Stimulated activated CD8-positive, alpha-beta memory T cell treated with anti-CD3 and anti-CD28 coated beads, Interleukin-15, amount 100 ng/mL, for 4 hours (primary cell): Measurements from ENCODE around the gene TSPOAP1.

Experiments
- DNase-seq, 2 donors: peaks; one replicate each; pipeline ENCODE4 v3.0.0-alpha.2; 2020; ENCODE audit warnings: low read depth in 2 of 2

Gene TSPOAP1, protein sequence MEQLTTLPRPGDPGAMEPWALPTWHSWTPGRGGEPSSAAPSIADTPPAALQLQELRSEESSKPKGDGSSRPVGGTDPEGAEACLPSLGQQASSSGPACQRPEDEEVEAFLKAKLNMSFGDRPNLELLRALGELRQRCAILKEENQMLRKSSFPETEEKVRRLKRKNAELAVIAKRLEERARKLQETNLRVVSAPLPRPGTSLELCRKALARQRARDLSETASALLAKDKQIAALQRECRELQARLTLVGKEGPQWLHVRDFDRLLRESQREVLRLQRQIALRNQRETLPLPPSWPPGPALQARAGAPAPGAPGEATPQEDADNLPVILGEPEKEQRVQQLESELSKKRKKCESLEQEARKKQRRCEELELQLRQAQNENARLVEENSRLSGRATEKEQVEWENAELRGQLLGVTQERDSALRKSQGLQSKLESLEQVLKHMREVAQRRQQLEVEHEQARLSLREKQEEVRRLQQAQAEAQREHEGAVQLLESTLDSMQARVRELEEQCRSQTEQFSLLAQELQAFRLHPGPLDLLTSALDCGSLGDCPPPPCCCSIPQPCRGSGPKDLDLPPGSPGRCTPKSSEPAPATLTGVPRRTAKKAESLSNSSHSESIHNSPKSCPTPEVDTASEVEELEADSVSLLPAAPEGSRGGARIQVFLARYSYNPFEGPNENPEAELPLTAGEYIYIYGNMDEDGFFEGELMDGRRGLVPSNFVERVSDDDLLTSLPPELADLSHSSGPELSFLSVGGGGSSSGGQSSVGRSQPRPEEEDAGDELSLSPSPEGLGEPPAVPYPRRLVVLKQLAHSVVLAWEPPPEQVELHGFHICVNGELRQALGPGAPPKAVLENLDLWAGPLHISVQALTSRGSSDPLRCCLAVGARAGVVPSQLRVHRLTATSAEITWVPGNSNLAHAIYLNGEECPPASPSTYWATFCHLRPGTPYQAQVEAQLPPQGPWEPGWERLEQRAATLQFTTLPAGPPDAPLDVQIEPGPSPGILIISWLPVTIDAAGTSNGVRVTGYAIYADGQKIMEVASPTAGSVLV (N-terminal part only)

DNA sequence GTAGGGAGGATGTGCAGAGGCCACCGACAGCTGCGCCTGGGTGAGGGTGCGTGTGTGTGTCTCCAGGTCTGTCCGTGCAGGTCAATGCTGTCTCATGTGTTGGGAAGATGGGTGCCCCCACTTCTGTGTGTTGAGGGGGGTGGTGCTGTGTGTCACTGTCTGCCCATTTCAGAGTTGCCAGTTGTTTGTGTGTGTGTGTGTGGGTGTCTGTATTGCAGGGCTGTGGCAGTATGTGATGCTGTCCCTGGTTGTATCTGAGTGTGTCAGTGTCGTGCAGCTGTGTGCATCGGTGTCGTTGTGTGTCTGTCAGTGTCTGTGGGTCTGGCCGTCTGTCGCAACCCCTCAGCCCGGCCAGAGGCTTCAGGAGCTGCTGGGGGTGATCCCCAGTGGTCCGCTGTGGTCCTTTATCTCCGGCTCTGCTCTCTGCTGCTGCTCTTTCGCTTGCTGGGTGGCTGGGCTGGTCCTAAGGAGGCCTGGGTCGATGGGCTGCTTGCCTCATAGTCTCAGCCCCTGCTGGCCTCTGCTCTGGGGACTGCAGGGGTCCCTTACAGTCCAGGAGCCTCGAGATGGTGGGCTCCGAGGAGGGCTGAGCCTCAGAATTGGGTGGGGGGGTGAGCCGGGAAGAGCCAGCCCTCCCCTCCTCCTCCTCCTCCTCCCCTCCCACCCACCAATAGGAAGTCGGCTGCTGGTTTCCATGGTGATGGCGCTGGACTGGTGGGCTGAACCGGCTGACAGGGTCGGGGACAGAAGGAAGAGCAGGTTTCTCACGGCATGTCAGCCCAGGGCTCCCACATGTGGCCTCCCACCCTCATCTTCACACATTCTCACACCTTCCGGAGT, at the start of gene TSPOAP1:
Gene TSPOAP1, minus strand, starts transcription at position 601 of the 840 bp plus-strand sequence. CDS start 875 bp downstream, outside the sequence.
- peak; percentile 74 to 76 for DNase-seq

DNA sequence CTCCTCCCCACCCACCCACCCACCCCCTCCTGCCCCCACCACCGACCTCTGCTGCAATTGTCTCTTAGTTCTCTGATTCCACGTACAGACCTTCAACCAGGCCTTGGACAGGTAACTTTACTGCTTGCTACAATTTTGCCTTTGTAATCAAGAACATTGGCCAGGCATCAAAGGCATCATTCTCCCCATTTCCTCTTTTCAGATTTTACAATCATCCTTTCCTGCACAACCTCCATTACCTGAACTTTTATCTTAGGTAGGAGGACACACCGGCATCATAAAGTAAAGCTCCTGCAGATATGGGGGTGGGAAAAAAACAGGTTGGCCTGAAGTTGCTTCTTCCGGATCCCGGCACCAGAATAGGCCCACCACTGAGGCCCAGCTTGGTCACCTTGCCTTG, 49.1 kb upstream of the TSPOAP1 start:
- no peak for DNase-seq

DNA sequence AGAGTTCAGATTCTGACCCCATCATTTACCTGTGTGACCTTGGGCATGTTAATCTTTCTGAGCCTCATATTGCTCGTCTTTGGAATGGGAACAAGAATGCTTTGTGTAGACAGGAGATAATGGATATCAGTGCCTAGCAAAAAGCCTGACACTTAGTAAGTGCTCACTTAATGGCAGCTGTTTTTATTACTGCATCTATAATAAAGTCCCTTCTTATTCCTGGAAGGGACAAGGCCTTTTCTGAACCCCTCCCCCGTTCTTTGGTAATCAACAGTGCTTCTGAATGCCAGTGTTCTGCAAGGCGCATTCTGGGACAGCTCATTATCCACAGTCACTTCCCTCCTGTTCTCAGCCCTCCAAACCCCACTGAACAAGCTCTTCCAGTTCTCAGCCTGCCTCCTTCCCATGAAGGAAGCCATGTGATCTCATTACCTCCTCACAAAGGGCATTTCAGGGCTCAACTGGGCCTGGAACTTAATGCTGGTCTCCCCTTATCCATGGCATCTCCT, 48.6 kb upstream of the TSPOAP1 start:
- no peak for DNase-seq

DNA sequence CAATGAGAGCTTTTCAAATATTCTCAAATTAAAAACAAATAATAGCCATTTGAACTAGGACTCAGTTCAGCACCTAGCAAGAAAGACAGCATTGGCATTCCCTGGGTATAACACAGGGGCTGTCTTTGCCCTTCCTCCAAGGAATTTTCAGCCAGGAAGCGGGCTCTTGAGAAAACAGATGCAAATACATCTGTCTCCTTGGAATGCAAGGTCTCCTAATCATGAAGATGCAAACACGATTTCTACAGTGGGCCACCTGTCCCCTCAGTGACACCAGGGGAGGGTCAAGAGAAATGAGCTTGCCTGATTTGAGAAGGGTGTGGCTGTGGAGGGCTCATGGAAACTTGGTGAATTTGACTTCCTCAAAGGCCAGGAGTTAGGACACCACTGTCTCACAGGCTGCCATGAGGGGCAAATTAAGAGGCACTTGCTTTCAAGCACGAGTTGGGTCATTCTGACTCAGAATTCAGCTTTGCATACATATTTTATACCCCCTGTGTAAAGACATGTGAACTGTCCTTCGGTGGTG, 47.9 kb upstream of the TSPOAP1 start:
- no peak for DNase-seq

DNA sequence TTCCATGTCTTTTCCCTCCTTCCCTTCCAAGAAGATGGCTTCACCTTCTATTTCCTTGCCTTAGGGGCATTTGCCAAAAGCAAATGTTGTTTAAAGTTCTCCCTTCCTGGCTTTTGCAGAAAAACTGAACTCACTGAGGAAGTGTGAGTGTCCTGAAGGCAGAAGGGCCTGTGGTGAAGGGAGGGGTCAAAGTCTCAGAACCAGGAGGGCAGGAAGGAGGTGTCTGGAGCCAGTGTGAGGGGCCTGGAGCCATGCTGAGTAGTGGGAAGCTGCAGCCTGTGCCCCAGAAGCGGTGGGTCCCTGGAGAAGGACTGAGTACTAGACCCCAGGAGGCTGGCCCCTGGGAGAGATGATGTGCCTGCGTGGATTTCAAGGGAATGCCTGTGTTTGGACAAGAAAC, 47.2 kb upstream of the TSPOAP1 start:
- DNase-seq, result no peak

DNA sequence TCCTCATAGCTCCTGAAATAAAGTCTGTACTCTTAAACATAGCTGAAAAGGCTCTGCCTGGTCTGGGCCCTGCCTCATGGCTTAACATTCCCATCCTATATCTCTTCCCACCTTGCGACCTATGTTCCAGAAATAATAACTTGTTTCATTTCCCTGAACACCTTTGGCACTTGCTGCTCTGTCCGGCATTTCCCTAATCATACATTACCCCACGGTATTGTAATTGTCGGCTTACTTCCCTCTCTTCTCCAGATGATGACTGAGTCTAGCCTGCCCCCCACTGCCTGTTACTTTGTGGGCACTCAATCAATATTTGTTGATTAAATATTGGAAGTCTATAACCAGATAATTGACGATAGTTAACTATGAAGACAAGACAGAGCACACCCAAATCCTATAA, 46.7 kb upstream of the TSPOAP1 start:
- DNase-seq, result no peak

DNA sequence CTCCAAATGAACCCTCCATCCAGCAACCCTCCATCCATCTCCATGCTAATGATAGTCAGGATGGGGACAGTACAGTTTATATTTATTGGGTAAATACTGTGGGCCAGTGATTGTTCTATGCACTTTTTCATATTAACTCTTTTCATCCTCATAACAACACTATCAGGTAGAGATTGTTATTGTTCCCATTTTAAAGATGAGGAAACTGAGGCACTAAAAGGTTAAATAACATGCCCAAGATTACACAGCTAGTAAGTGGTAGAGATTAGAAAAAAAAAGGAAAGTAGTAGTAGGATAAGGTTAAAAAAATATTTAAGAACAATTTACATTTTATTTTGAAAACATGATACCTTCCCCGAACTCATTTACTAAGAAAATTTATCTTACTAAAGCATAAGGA, 45.3 kb upstream of the TSPOAP1 start:
- no peak for DNase-seq

DNA sequence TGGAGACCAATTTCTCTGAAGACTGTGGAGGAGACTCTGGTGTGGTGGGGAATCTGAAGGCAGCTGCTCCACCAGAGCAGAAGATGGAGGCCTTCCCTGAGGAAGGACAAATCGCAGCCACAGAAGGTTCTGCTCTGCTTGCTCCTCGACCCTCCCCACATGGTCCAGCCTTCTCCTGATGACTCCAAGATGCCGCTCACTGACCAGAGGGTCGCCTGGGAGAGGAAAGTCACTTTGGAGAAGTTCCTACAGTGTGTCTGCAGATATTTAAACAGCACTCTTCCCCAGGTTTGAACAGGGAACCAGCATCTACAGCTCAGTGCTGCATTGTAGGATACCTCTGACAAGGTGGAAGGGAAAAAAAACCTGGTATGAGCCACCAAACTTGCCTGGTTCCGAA, 44.4 kb upstream of the TSPOAP1 start:
- no peak for DNase-seq

DNA sequence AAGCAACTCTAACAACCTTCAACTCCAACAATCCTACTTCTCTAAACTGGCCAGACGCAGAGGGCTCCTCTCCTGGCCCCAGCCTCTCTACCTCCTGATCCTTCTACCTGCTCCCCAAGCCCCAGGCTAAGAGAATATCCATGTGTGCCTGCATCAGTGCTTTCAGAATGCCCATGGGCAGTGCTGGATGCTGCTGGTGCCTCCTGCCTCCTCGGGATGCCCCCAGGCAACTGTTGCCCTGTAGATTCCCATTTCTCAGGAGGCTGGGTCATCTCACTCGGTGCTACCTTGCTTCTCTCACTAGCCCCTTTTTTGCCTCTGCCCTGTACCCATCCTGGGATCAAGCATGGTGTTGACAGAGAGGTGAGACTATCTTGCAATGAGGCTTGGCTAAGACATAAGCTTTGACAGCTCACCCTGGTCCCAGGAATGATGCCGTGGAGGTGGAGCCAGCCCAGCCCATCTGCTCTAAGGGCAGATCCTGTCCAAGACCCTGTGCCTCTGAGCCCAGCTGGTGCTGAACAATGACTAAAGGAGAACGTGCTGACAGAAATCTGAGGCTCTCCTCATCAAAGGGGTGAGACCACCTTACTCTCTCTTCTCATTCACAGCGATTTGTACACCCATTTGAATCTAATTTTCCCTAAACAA, 42.8 kb upstream of the TSPOAP1 start:
- no peak for DNase-seq

DNA sequence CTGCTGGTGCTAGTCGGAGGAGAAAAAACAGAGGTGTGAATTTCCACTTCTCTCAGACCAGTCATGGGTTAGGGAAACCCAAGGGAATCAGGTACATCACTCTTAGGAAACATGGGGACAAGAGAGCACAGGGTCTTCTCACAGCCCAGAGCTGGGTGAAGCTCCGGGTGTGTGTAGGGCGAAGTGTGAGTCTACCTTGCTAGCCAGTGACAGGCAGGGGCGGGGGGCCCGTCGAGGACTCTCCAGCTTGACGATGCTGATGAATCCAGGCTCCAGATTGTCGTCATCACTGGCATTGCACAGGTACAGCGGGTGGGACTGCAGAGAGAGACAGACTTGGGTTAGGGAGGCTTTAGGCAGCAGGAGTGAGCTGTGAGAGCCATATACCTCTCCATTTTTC, 42.1 kb upstream of the TSPOAP1 start:
- DNase-seq, result no peak

DNA sequence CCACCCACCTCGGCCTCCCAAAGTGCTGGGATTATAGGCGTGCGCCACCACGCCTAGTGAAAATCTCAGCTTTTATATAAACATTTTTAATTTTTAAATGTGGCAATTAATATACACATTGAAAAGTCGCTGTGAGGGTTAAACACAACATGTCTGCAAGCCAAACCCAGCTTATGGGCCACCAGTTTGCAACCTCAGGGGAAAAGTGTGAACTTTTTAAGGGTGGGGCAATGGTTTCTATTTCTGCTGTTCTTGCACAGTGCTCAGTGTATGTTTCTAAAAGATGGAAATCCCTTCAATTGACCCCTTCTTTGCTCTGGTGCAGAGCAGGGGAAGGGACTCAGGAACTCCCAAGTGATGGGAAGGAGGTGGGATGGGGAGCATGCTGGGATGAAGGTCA, 41.7 kb upstream of the TSPOAP1 start:
- no peak for DNase-seq

DNA sequence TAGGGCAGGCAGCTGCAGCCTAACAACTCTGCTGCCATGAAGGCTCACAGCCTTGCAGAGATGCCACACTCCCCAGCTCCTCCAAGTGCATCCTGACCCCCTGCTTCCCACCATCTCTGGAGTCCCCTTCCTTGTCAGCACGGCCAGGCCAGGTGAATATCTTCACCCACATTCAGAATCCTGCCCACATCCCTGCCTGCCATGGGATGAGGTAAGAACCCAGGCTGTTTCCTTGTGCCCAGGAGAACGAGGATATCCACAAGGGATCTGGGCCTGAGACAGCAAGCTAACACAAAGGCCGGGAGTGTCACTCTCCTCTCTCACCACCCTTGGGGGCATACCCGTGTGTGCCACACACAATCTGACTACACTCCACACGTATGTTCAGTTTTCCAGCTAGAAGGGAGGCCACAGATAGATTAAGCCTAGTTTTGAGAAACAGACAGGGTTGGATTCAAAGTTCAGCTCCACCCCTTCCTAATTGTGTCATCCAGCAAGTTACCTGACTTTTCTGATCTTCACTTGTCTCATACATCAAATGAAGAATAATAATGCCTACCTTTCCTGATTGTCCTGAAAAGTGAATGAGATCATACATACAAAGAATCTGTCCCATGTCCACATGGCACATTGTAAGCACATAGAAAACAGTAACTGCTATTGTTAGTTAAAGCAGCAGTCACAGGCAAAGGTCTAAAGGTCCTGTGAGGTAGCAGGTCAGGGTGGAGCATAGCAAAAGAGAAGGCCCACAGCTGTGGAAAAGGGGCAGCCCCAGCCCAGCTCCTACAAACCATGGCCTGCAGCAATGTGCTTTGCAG, 40.8 kb upstream of the TSPOAP1 start:
- DNase-seq, result no peak

DNA sequence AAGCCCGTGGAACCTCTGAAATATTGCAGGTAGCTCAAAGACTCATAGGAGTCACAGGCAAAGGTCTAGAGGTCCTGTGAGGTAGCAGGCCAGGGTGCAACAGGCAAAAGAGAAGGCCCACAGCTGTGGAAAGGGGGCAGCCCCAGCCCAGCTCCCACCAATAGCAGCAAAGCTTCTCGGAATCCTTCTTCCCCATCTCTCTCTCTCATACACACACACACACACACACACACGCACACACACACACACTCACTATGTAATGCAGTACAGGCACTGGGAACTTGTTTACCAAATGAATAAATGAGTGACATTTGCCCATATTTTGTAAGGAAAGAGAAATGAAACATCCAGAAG, 40.2 kb upstream of the TSPOAP1 start:
- no peak for DNase-seq

DNA sequence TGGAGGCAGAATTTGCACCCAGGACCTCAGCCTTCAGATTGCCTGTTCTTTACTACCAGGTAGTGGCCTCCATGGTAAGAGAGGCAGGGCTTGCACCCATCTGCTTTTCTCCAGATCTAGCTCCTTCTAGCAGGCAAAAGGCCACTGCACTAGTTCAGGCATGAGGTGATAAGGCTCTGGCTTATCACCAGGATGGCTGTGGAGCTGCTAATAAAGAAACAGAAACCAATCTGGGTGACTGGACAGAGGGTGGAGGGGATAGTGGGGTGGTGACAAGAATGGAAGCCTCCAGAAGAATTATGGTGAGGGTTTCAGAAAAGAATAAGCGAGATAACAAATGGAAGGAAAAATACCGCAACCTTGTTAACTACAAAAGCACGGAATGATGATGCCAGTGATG, 38.9 kb upstream of the TSPOAP1 start:
- DNase-seq, result no peak

DNA sequence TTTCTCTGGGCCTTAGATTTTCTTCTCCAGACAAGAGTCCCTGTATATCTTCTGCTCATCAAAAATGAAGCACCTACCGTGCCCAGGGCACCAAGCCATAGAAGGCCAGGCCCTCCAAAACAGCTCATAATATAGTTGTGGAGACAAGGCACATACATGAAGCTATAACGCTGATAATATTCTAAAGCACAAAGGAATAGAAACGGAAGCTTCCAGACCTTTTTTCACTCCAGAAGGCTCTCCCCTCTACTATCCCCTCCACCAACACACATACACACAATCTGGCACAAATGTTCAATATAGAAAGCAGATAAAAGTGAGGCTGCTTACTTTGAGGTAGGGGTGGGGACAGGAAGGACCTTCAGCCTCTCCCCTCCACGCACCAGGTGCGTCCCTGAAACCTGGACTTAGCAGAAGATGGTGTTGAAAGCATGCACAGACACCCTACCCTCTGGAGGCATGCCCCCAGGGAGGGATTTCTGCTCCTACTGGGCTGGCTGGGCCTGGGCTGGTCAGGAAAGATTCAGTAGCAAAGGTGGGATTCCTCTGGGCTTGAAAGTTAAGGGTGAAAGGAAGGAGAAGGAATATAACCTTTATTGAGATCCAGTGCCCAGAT, 37.5 kb upstream of the TSPOAP1 start:
- DNase-seq, result no peak

DNA sequence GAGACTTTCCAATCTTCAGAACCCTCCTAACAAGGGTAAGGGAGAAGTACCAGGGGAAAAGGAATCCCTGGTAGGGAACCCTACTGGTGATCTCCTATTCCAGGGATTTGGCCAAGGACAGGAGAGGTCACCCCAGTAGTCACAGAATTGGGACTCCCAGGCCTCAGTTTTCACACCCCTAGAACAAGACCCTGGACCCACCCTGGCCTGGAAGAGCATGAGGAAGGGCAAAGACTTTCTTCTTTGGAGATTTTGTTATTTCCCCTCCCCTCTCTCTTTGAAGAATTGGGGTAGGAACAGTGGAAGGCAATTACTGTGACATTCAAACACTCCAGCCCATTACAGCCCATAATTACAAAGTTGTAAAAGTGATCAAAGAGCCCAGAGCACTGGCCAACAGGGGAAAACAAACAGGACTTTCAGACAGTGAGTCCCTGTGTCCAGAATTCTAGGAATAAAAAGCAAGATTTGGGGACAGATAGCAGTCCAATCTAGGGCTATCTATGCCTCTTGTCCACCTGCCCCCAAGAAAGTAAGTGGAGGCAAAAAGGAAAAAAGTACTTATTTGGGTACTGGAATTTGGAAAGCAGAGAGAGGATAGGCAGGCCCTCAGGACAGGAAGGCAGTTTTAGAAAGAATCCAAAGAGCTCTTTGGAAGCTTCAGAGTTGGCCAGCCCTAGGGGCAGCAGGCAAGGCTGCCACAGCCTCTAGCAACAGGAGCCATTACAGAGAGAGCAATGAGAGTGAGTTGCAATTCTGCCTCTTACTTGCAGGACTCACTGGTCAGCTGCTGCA, 36.8 kb upstream of the TSPOAP1 start:
- DNase-seq, result no peak

DNA sequence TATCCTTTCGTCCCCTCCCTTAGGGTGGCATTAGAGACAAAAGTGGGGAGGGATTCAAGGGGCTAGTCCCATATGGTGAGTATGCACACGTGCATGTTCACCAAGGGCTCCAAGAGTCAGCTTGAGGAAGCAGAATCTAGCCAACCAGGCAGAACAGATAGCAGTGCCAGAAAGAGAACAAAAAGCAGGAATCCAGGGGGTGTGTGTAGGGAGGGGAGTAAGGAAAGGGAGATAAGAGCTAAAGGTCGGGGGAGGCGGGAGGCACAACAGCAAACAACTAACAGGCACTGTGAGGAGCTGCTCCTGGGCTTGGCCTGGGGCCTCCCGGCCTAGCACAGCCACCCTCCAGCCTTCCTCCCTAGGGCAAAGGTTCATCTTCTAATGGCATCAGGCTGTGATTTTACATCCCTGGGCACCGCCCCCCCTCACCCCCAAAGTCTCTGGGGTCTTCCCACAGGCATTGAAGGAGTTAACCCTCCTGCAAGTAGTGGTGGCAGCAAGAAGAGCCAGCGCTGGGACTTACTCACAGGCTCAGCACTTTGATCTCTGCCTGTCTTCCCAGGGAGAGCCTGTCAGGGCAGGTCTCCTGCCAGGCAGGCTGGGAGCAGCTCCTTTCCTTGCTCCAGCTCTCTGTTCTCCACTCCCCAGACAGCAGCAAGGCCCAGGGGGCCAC, 35.8 kb upstream of the TSPOAP1 start:
- DNase-seq, result no peak
